ENCODE measurements around the gene RAB3IP. TPM values are rescaled to one million over a fixed set of nuclear protein-coding genes. Genes with fewer than 3 reads are reported as not detected.
"Not testable (repeated sequence)": the region's sequence is repeated elsewhere in the genome, so short reads cannot be mapped to it uniquely, and the experiment has no call there.

Gene RAB3IP
- total RNA-seq, 1 donor from 2014 or later = 17.9 TPM

DNA sequence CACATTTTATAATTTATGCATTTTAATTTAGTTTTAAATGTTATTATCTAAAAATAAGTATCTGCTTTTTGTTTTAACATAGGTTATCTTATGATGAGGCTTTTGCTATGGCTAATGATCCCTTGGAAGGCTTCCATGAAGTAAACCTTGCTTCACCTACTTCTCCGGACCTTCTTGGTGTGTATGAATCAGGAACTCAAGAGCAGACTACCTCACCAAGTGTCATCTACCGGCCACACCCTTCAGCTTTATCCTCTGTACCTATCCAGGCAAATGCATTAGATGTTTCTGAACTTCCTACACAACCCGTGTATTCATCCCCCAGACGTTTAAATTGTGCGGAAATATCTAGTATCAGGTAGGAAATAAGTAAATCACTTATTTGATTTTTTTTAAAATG lies 16.6 kb downstream of the RAB3IP start:
- no peak for DNase-seq (ENCODE audit: low read depth)

DNA sequence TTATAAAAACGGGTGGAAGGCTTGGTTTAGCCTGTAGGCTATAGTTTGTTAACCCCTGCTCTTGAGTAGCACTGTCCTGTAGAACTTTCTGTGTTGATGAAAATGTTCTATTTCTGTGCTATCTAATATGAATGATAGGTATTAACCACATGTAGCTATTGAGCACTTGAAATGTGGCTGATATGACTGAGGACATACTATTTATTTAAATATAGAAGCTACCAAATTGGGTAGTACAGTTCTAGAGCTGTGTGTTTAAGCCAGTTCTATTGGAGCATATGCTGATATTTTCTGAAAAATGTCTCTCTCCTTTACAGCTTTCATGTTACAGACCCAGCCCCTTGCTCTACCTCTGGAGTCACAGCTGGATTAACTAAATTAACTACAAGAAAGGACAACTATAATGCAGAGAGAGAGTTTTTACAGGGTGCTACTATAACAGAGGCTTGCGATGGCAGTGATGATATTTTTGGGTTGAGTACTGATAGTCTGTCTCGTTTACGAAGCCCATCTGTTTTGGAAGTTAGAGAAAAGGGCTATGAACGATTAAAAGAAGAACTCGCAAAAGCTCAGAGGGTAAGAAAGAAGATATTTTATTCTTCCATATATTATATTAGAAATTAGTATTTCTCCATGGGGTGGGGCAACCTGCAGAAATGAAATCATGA lies 17.6 kb downstream of the RAB3IP start:
- no peak for DNase-seq (ENCODE audit: low read depth)

DNA sequence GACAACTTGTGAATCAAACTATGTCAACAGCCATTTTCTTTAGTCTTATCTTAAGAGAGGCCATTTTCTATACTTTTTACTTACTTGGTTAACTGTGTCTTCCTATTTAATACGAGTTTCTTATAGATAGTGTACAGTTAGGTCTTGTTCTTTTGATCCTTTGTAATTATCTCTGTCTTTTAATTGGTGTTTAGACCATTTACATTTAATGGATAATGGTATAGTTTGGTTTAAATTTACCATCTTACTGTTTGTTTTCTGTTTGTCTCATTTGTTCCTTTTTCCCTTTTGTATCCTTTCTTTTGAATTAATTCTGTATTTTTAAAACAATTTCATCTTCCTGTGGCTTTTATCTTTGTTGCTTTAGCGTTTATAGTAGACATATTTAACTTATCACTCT lies 19.4 kb downstream of the RAB3IP start:
- no peak for DNase-seq (ENCODE audit: low read depth)

DNA sequence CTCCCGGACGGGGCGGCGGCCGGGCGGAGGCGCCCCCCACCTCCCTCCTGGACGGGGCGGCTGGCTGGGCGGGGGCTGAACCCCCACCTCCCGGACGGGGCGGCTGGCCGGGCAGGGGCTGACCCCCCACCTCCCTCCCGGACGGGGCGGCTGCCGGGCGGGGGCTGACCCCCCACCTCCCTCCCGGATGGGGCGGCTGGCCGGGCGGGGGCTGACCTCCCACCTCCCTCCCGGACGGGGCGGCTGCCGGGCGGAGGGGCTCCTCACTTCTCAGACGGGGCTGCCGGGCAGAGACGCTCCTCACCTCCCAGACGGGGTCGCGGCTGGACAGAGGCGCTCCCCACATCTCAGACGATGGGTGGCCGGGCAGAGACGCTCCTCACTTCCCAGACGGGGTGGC lies 20.9 kb downstream of the RAB3IP start:
- not testable (repeated sequence) for DNase-seq (ENCODE audit: low read depth)

DNA sequence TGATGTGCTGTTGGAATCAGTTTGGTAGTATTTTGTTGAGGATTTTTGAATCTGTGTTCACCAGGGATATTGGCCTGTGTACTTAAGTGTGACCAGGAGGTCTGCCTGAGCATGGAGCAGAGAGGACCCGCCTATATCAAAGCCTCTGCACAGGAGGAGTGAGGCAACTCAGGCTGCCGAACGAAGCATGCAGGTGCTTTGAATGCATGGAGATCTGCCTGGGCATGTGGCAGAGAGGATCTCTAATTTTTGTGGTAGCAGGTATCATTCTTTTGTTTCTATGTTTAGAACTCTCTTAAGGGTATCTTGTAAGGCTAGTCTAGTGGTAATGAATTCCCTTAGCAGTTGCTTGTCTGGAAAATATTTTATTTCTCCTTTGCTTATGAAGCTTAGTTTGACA lies 26.9 kb downstream of the RAB3IP start:
- DNase-seq (ENCODE audit: low read depth) = no peak

DNA sequence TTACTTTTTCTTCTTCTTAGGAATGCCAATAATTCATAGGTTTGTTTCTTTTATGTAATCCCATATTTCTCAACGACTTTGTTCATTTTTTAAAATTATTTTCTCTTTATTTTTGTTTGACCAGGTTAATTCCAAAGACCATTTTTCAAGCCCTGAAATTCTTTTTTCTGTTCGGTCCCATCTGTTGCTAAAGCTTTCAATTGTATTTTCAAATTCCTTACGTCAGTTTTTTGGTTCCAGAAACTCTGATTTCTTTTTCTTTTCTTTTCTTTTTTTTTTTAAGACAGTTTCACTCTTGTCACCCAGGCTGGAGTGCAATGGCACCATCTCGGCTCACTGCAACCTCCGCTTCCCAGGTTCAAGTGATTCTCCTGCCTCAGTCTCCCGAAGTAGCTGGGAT lies 27.6 kb downstream of the RAB3IP start:
- DNase-seq (ENCODE audit: low read depth) = no peak

DNA sequence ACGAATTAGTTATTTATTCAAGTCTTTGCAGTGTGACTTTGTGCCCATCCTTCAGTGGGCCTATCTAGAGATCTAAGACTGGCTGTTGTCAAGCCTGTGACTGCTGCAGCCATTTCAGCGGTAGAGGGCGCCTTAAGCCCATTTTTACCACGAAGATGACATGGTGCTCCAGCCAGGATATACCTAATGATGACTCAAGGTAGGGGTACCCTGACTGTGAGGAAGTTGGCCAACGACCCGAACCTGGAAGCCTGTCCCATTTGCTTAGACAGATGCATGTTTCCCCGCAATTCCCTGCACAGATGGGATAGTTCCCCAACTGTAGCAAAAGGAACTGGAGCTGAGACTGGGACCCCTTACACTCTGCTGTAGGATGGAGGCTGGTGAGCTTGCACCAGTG lies 41.3 kb downstream of the RAB3IP start:
- peak; percentile 11 for DNase-seq (ENCODE audit: low read depth)

DNA sequence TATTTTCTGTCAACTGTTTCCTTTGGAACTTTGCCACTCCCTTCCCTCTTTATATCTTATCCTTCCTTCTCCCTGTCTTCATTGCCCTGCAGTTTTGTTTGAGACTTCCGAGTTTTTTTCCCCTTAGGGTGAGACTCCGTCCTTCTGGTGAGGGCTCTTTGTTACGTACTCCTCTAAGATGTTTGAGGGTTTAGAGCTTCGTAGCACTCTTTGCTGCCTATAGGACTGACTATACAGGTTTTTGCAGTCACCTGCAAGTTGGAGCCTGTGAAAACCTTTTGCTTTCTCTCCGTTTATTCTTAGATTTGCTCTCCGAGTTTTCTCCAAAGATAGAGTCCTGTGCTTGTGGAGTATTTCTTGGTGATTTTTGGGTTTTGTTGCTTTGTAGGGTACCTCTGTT lies 44.7 kb downstream of the RAB3IP start:
- no peak for DNase-seq (ENCODE audit: low read depth)

DNA sequence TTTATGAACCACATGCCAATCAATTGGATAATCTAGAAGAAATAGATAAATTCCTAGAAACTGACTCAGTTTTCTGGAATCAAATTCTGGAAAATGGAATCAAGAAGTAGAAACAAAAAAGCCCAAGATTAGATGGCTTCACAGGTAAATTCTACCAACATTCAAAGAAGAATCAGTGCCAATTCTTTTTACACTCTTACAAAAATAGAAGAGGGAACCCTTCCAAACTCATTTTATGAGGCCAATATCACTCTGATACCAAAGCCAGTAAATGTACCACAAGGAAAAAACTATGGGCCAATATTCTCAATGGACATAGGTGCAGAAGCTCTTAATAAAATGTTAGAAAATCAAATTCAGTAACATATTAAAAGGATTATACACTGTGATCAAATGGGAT lies 50.7 kb downstream of the RAB3IP start:
- DNase-seq (ENCODE audit: low read depth) = no peak

DNA sequence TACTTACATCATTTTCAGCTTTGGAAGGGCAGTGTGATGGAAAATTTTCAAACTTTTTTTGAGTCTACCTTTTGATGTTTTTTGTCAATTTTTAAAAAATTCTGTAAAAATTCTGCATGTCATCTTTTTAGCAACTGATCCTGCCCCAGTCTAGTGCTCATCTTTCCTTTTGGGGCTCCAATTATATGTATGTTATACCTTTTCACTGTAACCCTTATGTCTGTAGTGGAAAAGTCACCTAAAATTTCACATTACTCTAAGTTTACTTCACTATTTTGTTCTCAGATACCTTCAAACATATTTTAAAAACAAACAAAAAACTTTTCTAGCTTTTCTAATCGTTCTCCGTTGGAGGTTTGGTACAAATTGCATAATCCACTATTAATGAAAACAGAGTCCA lies 53.9 kb downstream of the RAB3IP start:
- DNase-seq (ENCODE audit: low read depth) = no peak

DNA sequence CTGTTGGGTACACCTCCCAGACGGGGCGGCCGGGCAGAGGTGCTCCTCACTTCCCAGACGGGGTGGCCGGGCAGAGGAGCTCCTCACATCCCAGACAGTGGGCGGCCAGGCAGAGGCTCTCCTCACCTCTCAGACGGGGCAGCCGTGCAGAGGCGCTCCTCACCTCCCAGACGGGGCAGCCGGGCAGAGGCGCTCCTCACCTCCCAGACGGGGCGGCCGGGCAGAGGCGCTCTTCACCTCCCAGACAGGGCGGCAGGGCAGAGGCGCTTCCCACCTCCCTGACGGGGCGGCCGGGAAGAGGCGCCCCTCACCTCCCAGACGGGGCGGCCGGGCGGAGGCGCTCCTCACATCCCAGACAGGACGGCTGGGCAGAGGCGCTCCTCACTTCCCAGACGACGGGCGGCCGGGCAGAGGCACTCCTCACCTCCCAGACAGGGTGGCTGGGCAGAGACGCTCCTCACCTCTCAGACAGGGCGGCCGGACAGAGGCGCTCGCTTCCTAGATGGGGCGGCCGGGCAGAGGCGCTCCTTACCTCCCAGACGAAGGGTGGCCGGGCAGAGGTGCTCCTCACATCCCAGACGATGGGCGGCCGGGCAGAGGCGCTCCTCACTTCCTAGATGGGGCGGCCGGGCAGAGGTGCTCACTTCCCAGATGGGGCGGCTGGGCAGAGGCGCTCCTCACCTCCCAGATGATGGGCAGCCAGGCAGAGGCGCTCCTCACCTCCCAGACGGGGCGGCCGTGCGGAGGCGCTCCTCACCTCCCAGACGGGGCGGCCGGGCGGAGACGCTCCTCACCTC lies 68.6 kb downstream of the RAB3IP start:
- DNase-seq (ENCODE audit: low read depth) = not testable (repeated sequence)

DNA sequence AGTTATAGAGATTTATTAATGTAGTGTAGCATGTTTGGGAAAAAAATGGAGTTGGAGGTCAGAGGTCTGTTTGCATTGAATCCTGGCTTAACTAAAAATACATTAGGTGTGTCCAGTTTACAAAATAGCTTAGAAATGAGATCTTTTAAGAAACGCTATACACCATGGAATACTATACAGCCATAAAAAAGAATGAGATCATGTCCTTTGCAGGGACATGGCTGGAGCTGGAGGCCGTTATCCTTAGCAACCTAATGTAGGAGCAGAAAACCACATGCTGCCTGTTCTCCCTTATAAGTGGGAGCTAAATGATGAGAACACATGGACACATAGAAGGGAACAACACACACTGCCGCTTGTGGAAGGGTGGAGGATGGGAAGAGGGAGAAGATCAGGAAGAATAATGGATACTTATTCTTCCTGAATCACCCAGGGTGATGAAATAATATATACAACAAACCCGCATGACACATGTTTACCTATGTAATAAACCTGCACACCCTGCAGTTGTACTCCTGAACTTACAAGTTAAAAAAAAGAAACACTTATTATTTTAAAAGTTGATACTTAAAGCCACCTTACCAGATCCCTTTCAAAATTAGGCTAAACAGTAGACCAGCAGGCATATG lies 72.3 kb downstream of the RAB3IP start:
- DNase-seq (ENCODE audit: low read depth) = no peak

DNA sequence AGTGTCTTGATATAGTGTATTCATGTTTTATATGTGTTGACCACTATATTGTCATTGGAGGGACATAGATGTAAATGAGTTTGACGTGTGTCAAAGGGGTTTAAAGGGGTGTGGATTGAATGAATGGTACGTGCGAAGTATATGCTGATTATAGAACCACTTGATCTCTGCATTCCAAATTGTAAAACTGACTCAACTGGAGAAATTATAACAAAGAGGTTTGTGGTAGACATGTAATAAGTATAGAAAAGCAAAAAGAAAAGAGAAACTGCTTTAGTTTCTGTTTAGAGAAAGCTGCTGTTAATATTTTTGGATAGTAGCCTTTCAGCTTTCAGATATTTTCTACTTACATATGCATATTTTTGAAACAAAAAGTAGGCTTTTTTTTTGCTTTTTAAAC lies 77.4 kb downstream of the RAB3IP start:
- DNase-seq (ENCODE audit: low read depth) = no peak

DNA sequence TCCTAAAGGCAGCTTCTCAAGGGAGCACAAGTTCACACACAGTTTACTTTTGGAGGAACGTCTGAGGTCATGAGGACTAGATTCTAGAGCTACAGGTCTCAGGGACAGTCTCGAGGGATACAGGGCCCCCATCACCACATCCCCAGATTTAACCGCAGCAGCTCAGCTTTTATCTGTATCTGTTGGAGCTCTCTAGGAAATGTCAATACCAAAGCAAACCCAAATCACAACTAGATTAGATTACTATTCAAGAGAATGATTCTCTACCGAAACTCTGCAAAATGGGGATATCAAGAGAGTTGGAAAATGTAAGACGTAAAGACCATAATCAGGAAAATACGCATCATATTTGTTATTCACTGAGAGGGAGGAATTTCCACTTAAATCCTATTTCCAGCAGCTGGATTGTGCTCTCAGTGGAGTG lies 82.4 kb downstream of the RAB3IP start:
- no peak for DNase-seq (ENCODE audit: low read depth)

DNA sequence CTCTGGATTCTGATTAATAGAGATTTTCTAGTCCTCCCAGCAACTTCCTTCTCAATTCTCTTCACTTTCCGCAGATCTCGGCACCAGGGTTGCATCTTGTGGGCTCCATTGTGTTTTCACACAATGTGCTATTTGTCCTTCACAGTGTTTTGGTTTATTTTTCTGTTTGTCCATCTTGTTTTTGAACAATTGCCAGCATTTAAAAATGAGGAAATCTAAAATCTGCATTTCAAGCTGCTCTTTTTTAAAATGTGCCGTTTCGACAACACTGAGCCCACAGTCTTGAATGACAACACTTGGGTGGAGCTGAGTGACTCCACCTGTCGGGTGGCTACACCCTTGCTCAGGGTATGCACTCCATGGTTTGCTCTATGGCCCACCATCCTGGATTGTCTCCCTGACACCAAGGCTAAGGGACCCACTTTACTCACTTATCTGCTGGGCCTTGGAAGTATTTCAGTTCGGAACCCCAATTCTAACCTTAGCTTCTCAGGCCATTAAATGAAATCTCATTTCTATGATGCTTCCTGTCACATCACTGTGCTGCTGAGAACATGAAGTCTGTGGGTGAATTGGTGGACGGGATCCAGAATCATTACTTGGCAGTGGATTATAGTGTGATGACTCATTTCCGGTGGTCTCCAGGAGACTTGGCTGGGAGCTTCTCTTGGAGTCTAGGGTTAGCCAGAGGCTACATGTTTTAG lies 82.9 kb downstream of the RAB3IP start:
- DNase-seq (ENCODE audit: low read depth) = peak; percentile 65

DNA sequence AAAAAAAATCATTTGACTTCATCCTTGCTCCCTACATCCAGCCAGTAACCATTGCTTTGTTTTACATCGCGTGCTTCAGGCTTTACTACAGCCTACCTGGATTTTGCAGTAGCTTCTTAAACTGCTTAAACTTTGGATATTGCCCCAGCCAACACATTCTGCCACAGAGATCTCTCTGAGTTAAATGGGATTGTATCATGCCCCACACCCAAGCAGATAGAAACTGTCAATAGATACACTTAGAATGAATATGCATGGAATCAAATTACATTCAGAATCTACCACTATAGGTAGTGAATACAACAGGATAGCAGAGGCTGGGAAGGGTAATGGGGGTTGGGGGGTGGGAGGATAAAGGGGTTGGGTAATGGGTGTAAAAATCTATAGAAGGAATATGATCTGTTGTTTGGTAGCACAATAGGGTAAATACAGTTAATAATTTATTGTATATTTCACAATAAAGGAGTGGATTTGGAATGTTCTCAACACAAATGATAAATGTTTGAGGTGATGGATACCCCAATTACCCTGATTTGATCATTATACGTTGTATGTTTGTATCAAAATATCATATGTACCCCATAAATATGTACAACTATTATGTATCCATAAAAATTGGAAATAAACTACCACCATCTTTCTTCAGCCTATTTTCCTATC lies 83.7 kb downstream of the RAB3IP start:
- DNase-seq (ENCODE audit: low read depth) = no peak

DNA sequence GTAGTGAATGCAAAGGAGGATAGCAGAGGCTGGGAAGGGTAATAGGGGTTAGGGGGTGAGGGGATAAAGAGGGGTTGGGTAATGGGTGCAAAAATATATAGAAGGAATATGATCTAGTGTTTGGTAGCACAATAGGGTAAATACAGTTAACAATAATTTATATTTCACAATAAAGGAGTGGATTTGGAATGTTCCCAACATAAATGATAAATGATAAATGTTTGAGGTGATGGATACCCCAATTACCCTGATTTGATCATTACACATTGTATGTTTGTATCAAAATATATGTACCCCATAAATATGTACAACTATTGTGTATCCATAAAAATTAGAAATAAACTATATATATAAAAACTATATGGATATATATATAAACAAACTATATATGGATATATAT lies 85.4 kb downstream of the RAB3IP start:
- DNase-seq (ENCODE audit: low read depth) = no peak

DNA sequence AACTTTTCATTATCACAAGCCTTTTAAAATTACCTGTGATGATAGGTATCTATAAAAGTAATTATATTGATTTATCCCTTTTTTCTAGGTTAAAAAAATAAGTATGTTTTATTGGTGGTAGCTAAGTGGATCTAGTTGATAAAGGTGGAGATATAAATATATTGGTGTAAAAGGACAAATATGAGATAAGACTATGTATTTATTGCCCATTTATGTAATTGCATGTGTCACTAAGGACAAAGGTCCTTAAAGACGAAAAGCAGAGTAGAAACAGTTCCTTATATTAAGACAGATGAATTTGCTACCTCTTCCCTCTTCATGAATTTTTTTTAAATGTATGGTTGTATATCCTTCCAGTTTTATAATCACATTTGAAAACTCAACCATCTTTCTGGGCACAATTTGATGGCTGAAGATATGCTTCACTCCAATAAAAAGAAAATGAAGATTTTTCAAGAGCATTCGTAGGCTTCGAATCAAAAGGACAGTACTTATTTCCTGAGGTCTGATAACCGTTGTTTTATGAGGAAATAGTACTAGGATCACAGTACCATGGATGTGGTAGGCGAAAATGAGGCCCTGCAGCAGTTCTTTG lies 86.4 kb downstream of the RAB3IP start, which contains the start of gene MYRFL:
MYRFL (plus strand) TSS at position 262 of the 595 bp plus-strand sequence; CDS start at position 553, 291 bp downstream.
- DNase-seq (ENCODE audit: low read depth) = no peak

DNA sequence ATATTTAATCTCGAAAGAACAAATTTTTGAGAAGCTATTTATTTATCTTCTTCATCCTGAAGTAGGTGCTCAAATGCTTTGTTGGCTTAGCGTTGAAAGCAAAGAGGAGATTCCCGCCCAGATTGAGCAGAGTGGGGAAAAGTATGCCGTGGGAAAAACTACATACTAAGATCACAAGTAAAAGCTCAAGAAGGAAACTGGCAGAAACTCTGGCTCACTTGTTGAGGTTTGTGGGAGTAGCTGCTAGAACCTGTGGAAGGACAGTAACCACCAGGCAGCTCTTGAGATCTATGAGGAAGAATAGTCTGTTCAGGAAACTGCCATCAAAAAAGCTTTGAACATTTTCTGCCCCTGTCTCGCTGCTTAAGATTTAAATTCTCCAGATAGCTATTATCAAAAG lies 90.2 kb downstream of the RAB3IP start:
- no peak for DNase-seq (ENCODE audit: low read depth)

DNA sequence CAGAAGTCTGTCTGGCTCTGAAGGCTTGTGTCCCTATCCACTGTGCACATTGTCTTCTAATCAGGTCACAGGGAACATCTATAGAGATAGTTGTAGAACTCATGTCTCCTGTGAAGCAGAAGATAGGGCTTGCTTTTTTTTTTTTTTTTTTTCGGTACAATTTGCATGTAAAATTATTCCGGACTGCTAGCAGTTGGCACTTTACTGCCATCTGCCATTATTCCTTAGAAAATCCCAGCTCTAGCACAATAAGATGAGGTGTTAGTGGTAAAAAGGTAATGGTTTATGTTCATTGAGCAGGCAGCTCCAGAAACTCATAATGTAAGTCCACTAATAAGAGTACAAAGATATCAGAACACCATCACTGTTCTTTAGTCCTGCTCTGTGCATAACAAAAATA lies 95.0 kb downstream of the RAB3IP start:
- DNase-seq (ENCODE audit: low read depth) = no peak

DNA sequence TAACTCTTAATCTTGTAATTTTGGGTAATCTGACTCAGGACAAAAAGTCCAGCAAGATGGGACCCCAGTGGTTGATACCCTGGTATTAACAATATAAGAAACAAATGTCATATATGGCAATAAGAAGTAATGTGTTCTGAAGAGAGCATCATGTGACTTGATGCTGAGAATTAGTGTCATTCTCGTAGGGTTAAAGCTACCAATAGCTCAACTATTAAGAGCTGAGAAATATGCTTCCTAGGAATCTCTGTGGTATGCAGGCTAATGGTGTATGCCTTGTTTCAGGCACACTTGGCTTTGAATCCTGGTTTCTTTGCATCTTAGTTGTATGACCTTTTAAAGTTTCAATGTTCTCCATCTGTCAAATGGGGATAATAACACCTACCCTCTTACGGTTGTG lies 95.5 kb downstream of the RAB3IP start:
- DNase-seq (ENCODE audit: low read depth) = no peak

Measured in myocyte (in vitro differentiated cells).